GM19193 (cell line): ENCODE data around the gene SVIL.

ENCODE experiments used
- POLR2A ChIP-seq: IDR thresholded peaks from 4 replicates; pipeline ENCODE4 v1.6.1; 2011; ENCODE audit not compliant: insufficient read depth, insufficient read length; ENCODE audit errors: extremely low read depth

Gene SVIL

DNA sequence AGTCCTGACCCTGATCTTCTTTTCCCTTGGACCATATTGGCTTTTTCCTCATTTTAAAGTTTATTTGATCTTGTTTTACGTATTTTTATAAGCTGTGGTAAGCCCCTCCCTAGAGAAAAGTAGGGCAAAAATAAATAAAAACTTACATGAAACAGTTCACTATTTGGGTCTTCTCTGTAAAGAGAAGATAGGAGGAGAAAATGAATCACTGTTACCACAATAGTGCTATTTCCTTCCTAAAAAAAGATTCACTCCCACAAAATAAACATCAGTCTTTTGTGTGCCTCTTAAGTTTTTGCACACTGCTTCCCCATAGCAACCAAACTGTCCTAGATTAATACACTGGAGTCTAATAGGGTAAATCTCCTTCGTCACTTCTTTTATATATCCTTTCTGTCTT lies 1.4 kb upstream of the SVIL start:
- TF ChIP-seq POLR2A: no peak

GRCh38 chr10:29635711-29636144 lies 957 bp upstream of the SVIL start:
- no peak for TF ChIP-seq POLR2A

DNA sequence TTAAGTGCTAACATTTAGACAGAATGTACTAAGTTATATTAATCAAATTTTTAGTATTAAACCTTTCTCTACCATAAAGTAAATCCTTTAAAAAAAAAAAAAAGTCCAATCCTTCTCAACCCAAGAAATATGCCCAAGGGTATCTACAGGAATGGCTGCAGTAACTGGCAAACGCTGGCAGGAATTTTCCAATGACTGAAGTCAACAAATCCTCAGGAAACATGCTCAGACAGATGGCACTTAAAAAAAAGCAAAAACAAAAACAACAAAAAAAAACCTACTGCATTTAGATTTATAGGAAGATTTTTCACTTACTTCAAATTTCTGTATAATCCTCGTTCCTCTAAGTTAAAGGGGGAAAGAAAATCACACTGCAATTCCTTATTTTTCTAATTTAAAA lies 666 bp downstream of the SVIL start:
- no peak for TF ChIP-seq POLR2A

DNA sequence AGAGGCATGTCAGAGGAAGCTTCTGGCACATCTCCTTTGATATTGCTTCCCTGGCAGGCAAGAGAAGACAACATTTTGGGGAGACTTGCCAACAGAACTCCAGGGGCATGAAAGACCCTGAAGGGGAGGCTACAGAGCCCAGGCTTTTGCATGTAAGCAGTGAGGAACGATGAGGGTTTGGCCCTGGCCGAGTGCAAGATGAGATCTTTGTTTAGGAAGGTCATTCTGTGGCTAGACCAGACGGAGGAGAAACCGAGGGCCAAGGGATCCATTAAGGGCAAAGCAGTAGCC lies 3.8 kb downstream of the SVIL start:
- TF ChIP-seq POLR2A: no peak

GRCh38 chr10:29630205-29631048 lies 4.3 kb downstream of the SVIL start:
- TF ChIP-seq POLR2A: no peak

DNA sequence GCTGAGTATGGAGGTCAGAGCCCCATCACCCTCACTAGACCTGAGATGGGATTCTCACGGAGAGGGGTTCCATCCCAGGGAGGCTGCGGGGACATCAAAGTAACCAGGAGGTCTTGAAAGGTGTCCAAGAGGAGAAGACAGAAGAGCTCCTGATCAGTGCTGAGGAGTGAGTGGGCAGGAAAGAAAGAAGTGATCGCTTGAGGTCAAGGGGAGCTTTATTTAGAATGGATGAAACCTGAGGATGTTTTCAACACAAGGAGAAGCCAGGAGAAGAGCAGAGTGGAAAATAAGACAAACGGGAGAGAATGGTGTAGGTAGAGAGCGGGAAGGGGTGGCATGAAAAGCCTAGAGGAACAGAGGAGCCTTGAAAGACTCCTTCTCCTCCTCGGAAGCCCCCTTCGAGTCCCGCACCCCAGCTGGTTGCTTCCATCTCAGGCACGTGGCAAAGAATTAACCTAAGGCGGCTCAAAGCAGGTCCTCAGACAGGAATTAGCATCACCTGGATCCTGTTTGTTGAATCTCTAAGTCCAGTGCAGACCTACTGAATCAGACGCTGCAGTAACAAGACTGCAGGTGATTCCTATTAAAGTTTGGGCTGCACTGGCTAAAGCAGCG lies 5.8 kb downstream of the SVIL start:
- no peak for TF ChIP-seq POLR2A

GRCh38 chr10:29628311-29628710 lies 6.5 kb downstream of the SVIL start:
- no peak for TF ChIP-seq POLR2A

- no peak for TF ChIP-seq POLR2A
Observed at GRCh38 chr10:29627201-29628132, 7.3 kb downstream of the SVIL start.

DNA sequence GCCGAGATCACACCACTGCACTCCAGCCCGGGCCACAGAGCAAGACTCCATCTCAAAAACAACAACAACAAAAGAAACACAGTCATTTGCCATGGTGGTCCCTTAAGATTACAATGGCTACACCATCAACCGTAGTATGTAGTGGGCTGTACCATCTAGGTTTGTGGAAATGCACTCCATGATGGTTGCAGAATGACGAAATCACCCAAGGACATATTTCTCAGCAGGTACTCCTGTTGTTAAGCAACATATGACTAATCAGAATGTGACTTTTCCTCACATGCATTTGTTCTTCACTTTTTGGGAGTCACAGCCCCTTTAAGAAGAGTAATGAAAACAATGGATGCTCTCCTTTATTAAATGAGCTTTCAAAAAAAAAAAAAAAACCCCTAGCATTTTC lies 11.0 kb downstream of the SVIL start:
- TF ChIP-seq POLR2A: no peak

DNA sequence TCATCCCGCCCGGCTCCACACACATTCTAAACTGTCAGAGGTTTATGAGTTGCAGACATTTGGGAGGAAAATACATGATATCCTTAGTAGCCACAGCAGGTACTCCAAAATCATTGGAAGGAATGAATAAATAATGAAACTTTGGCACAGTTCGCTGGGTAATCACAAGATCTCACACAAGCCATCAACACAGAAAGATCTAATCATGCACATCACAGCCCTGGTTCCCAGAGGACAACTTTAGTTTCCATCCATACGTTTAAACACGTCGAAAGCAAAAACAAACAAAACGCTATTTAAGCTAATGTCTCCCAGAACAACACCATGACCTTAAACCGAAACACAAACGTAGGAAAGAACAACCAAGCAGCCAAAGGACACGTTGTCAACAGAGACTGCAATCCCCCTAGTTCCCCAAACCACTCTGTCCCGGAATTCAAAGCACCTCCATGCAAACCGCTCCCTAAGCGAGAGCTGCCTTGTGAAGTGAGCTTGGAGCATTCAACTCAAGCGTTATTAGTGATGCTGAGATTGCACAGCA lies 12.3 kb downstream of the SVIL start:
- TF ChIP-seq POLR2A: no peak

DNA sequence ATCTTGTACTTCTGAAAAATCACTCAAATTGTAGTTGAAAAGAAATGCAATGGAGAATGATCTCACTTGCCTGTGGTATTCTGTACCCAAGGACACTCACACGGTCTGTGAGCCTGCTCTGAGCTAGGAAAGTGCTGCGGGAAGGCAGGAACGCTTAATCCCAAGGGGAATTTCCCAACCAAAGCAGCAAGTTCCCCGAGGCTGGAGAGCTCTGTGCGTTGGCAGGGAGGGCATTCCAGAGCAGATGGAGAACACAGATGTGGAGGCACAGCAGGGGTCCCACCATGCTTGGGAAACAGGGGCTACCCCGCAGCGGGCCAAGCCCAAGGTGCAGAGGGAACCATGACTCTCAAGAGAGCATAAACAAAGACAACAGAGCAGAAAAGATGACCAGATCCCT lies 13.6 kb downstream of the SVIL start:
- no peak for TF ChIP-seq POLR2A

- TF ChIP-seq POLR2A: no peak
Observed at GRCh38 chr10:29620112-29620690, 14.6 kb downstream of the SVIL start.

GRCh38 chr10:29619241-29619669 lies 15.5 kb downstream of the SVIL start:
- no peak for TF ChIP-seq POLR2A

DNA sequence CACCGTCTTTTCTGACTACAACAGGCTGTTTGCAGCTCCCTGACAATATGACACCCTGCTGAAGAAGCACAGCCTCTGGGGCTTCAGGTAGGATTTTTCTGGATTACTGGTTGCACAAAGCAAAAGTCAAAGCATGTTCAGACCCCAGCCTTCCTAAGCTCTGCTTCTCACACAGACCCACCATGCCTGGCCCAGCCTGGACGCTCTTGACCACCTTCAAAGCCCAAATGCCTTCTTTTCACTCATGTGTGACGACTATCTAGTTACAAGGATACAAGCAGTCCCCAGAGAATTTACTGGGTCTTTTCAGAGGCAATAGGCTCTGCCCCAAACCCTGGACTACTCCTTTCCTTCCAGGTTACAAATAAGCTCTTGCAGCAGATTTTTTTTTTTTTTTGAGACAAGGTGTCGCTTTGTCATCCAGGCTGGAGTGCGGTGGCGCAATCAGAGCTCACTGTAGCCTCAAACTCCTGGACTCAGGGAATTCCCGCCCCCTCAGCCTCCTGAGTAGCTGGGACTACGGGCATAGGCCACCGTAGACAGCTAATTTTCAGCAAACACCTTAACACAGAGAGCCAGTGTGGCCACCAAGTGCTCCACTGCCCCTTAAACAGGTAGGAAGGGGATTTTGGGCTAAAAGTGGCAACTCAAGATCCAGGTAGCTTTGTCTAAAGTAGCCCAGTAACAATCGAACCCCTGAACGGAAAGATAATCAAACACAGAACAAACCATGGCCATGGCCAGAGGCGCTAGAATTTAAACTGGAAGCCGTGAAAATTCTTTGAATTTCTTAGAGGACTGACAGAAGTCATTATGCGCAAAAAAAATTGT lies 16.2 kb downstream of the SVIL start:
- TF ChIP-seq POLR2A: no peak
